Neural cell (in vitro differentiated cells): ENCODE measurements around the gene ZNF831. TPM values are rescaled to one million over a fixed set of nuclear protein-coding genes. Genes with fewer than 3 reads are reported as not detected.

Experiments used
- H2AFZ ChIP-seq: fragments of 200-600, 300-800 bp; sonication (generic), shearing (Covaris generic); 2 replicates; pipeline ENCODE4 v1.6.0; 2014; ENCODE audit warnings: low read depth, mild to moderate bottlenecking, antibody characterized with exemption, low read length, moderate library complexity
- H3F3A ChIP-seq: fragments of 200-600 bp; shearing (Covaris generic); 2 replicates; pipeline ENCODE4 v1.6.1; 2016; ENCODE audit warnings: mild to moderate bottlenecking, moderate library complexity, mixed read lengths, antibody characterized with exemption, low read length; ENCODE audit not compliant: insufficient read depth, poor library complexity, severe bottlenecking
- H3K27ac ChIP-seq: fragments of 200-600, 300-800 bp; sonication (generic), shearing (Covaris generic); 2 replicates; pipeline ENCODE4 v1.5.1; 2014; ENCODE audit warnings: mild to moderate bottlenecking, low read length, moderate library complexity
- H3K27me3 ChIP-seq: fragments of 300-800, 200-600 bp; sonication (generic), shearing (Covaris generic); 2 replicates; pipeline ENCODE4 v1.6.0; 2014; ENCODE audit warnings: mild to moderate bottlenecking, low read depth, low read length, moderate library complexity; ENCODE audit not compliant: insufficient read depth
- H3K36me3 ChIP-seq: fragments of 300-800, 200-600 bp; sonication (generic), shearing (Covaris generic); 2 replicates; pipeline ENCODE4 v1.5.1; 2014; ENCODE audit warnings: mild to moderate bottlenecking, antibody characterized with exemption, low read length, moderate library complexity; ENCODE audit not compliant: insufficient read depth
- H3K4me2 ChIP-seq: fragments of 300-800, 200-600 bp; sonication (generic), shearing (Covaris generic); 2 replicates; pipeline ENCODE4 v1.6.0; 2014; ENCODE audit warnings: mild to moderate bottlenecking, low read length
- H3K4me3 ChIP-seq: fragments of 300-800, 200-600 bp; sonication (generic), shearing (Covaris generic); 2 replicates; pipeline ENCODE4 v1.5.1; 2014; ENCODE audit warnings: mild to moderate bottlenecking, low read length, moderate library complexity
- H3K79me2 ChIP-seq: fragments of 200-600 bp; shearing (Covaris generic); replicated peaks from 2 replicates; pipeline ENCODE4 v1.6.0; 2014; ENCODE audit warnings: mild to moderate bottlenecking, low read length, moderate library complexity; ENCODE audit not compliant: insufficient read depth
- H3K9ac ChIP-seq: fragments of 300-800, 200-600 bp; sonication (generic), shearing (Covaris generic); 2 replicates; pipeline ENCODE4 v1.6.1; 2016; ENCODE audit warnings: mild to moderate bottlenecking, low read length, mixed read lengths
- H3K9me2 ChIP-seq: fragments of 200-600 bp; shearing (Covaris generic); 2 replicates; pipeline ENCODE4 v1.6.1; 2016; ENCODE audit warnings: mild to moderate bottlenecking, low read length, mixed read lengths; ENCODE audit not compliant: insufficient read depth
- H3K9me3 ChIP-seq: fragments of 200-600, 300-800 bp; sonication (generic), shearing (Covaris generic); 2 replicates; pipeline ENCODE4 v1.6.1; 2016; ENCODE audit warnings: mild to moderate bottlenecking, mixed run types, low read length, moderate library complexity, mixed read lengths
- H4K20me1 ChIP-seq: fragments of 200-600 bp; shearing (Covaris generic); 2 replicates; pipeline ENCODE4 v1.6.1; 2016; ENCODE audit warnings: mild to moderate bottlenecking, mixed run types; ENCODE audit not compliant: insufficient read depth
- CTCF ChIP-seq: fragments of 450-650 bp; IDR thresholded peaks from 2 replicates; pipeline ENCODE4 v1.5.1; 2014; ENCODE audit warnings: antibody characterized with exemption, mild to moderate bottlenecking, moderate library complexity; ENCODE audit not compliant: poor library complexity, severe bottlenecking
- EP300 ChIP-seq: fragments of 450-650 bp; conservative IDR thresholded peaks from 2 replicates; pipeline ENCODE4 v1.6.1; 2014; ENCODE audit warnings: antibody characterized with exemption, mild to moderate bottlenecking, moderate library complexity; ENCODE audit not compliant: poor library complexity, severe bottlenecking
- EZH2 ChIP-seq: fragments of 200-600, 300-800 bp; shearing (Covaris generic), sonication (generic); IDR thresholded peaks from 2 replicates; pipeline ENCODE4 v1.6.1; 2014; ENCODE audit warnings: antibody characterized with exemption, low read length, borderline replicate concordance, mild to moderate bottlenecking; ENCODE audit not compliant: insufficient read depth, poor library complexity, severe bottlenecking
- MXI1 ChIP-seq: fragments of 450-650 bp; conservative IDR thresholded peaks from 2 replicates; pipeline ENCODE4 v1.6.1; 2014; ENCODE audit warnings: antibody characterized with exemption, mild to moderate bottlenecking; ENCODE audit not compliant: poor library complexity, severe bottlenecking
- POLR2AphosphoS5 ChIP-seq: IDR thresholded peaks from 2 replicates; pipeline ENCODE4 v1.6.1; 2012
- RAD21 ChIP-seq: fragments of 450-650 bp; conservative IDR thresholded peaks from 2 replicates; pipeline ENCODE4 v1.6.1; 2014; ENCODE audit warnings: antibody characterized with exemption, mild to moderate bottlenecking, moderate library complexity
- REST ChIP-seq: IDR thresholded peaks from 2 replicates; pipeline ENCODE4 v1.6.1; 2012; ENCODE audit warnings: borderline replicate concordance
- SMC3 ChIP-seq: fragments of 450-650 bp; conservative IDR thresholded peaks from 2 replicates; pipeline ENCODE4 v1.6.1; 2014; ENCODE audit warnings: antibody characterized with exemption, mild to moderate bottlenecking, moderate library complexity; ENCODE audit not compliant: poor library complexity
- TAF1 ChIP-seq: IDR thresholded peaks from 2 replicates; pipeline ENCODE4 v1.6.1; 2012; ENCODE audit warnings: low read depth
- polyA plus RNA-seq: library from polyadenylated mRNA; depleted of rRNA; stranded (reverse); fragments of >200 nt; gene quantifications from 2 replicates; pipeline ENCODE4 v1.2.3, GENCODE V29; 2014

Gene ZNF831
- polyA plus RNA-seq, 1 donor from 2014 or later = not detected

- no peak overlapping the region for H2AFZ ChIP-seq
- H3K9me2 ChIP-seq = no peaks in the 10 kb centered on the region
- no peaks in the 10 kb centered on the region for H3K9me3 ChIP-seq
- H3K27ac ChIP-seq = no peak overlapping the region
- TF ChIP-seq REST (no peak), MXI1 (no peak), RAD21 (no peak)
- no peaks in the 10 kb centered on the region for H3F3A ChIP-seq
- H3K36me3 ChIP-seq = no peaks in the 10 kb centered on the region
- H3K4me3 ChIP-seq = no peak overlapping the region
- H4K20me1 ChIP-seq = no peaks in the 10 kb centered on the region
- no peak overlapping the region for H3K9ac ChIP-seq
- no peak overlapping the region for H3K4me2 ChIP-seq
- H3K27me3 ChIP-seq = no peaks in the 10 kb centered on the region
- no peaks in the 10 kb centered on the region for H3K79me2 ChIP-seq
Measured at GRCh38 chr20:59151820-59152219, 11.8 kb upstream of the ZNF831 start.

- no peaks in the 10 kb centered on the region for H3K79me2 ChIP-seq
- no peak overlapping the region for H3K27ac ChIP-seq
- no peaks in the 10 kb centered on the region for H3K9me2 ChIP-seq
- H3K27me3 ChIP-seq = no peaks in the 10 kb centered on the region
- no peaks in the 10 kb centered on the region for H3K36me3 ChIP-seq
- TF ChIP-seq TAF1 = no peak
- TF ChIP-seq MXI1 = no peak
- no peak for TF ChIP-seq EP300
- TF ChIP-seq EZH2 = no peak
- TF ChIP-seq SMC3 = no peak
- no peak overlapping the region for H2AFZ ChIP-seq
- no peaks in the 10 kb centered on the region for H3F3A ChIP-seq
- no peaks in the 10 kb centered on the region for H4K20me1 ChIP-seq
- H3K4me2 ChIP-seq = no peak overlapping the region
- no peak overlapping the region for H3K4me3 ChIP-seq
- no peaks in the 10 kb centered on the region for H3K9me3 ChIP-seq
- H3K9ac ChIP-seq = no peak overlapping the region
Measured at GRCh38 chr20:59152559-59153354, 10.9 kb upstream of the ZNF831 start.

- Histone ChIP-seq H3K9me2 (no peaks in the 10 kb centered on the region), H3K9ac (no peak overlapping the region), H3K9me3 (no peaks in the 10 kb centered on the region), H3K27ac (no peak overlapping the region), H3K4me3 (no peak overlapping the region), H2AFZ (no peak overlapping the region), H4K20me1 (no peaks in the 10 kb centered on the region), H3K4me2 (no peak overlapping the region), H3K27me3 (no peaks in the 10 kb centered on the region), H3F3A (no peaks in the 10 kb centered on the region), H3K36me3 (no peaks in the 10 kb centered on the region), H3K79me2 (no peaks in the 10 kb centered on the region)
- TF ChIP-seq MXI1 (no peak), SMC3 (no peak), REST (no peak), TAF1 (no peak), POLR2AphosphoS5 (no peak), EP300 (no peak), RAD21 (no peak), CTCF (no peak), EZH2 (no peak)
Measured at GRCh38 chr20:59153355-59153681, 10.3 kb upstream of the ZNF831 start.
